Measurements from ENCODE around the gene ETFA.
A peak's percentile ranks its signal among the peaks of the same experiment; 100 is the strongest.

ETFA gene

DNA sequence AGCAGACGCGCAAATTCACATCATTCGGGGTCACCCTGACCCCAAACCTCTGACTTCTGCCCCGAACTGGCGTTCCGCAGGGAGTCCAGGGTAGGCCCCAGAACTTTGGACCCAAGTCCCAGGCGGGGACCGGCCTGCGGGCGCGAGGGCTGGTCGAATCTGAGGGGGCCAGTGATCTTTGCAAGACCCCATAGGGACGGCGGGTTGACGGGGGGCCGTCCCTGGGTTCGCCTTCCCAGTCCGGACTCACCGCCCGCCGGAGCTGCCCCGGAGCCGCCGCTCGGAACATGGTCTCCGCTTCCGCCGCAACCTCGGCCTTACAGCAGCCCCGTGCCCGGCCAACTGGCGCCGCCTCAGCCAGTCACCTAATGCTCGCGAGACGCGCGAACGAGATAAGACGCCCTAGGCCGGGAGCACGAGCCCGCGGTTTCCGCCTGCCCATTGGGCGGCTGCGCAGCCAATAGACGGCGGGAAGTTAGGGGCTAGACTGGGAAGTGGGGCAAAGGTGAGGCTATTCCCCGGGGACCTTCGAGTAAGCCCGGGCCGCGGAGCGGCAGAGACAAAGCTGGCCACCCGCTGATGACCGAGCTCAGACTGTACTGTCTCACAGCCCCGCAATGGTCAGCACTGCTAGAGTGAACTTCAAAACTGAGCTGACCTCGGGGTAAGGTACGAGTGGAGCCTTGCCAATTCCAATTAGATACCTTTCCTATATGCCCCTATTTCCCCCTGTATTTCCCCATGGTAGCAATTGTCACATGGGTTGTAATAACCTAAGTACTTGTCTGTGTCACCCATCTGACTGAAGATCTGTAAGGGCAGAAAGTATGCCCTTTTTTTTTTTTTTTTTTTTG lies at the start of gene ETFA:
Gene ETFA (minus strand): TSS at position 370 of the 854 bp plus-strand sequence. CDS start 81 bp downstream, at position 289.
- DNase-seq (ENCODE audit: low read depth): peak; percentile 98

- DNase-seq (ENCODE audit: low read depth): no peak
These were observed 49.1 kb upstream of the ETFA start for GRCh38 chr15:76360416-76360815.

DNA sequence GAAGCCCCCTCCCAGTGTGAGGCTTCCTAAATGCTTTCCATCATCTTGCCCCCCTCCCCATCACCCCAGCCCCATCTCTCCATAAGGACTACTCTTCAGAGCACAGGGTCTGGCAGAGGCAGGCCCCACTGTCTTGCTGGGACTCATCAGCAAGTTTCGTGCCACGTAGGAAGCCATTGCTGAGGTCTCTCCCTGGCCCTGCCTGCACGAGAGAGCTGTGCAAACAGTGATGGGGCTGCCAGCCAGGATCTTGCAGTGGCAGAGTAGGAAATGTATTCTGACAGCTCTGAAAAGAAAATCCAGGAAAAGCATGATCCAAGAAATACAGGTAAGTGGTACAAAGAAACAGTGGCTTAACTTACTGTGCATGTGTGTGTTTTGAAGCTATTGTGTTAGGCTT lies 47.9 kb upstream of the ETFA start:
- DNase-seq (ENCODE audit: low read depth): no peak

DNA sequence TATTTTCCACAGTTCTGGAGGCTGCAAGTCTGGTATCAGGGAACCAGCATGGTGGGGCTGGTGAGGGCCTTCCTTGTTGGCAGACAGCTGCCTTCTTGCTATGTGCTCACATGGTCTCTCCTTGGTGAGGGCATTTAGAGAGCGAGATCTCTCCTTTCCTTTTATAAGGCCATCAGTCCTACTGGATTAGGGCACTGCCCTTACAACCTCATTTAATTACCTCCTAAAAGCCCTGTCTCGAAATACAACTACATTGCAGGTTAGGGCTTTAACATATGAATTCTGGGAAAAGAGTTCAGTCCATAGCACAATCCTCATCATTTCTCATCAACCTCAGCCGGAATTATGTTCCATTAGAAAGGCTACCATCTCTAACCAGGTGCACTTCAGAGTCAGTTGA lies 47.2 kb upstream of the ETFA start:
- DNase-seq (ENCODE audit: low read depth): no peak

GRCh38 chr15:76354823-76355440 lies 43.7 kb upstream of the ETFA start:
- DNase-seq (ENCODE audit: low read depth): no peak

DNA sequence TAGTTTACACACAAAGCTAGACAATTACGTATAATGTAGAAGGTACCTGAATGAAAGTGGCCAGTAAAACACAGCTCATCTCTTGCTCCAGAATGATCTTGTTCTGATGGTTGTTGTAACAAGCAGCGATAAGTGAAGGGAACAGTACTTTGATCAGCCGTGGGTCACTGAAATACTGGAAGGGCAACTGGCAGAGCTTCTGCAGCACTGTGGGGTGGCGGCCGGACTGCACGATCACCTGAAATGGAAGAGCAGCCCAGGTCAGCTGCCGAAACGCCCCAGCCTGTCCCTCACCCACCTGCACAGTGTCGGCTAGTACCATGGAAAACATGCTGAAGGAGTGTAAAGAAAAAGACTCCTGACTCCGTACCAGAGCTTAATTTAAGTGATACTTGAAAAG lies 42.6 kb upstream of the ETFA start:
- DNase-seq (ENCODE audit: low read depth): no peak

DNA sequence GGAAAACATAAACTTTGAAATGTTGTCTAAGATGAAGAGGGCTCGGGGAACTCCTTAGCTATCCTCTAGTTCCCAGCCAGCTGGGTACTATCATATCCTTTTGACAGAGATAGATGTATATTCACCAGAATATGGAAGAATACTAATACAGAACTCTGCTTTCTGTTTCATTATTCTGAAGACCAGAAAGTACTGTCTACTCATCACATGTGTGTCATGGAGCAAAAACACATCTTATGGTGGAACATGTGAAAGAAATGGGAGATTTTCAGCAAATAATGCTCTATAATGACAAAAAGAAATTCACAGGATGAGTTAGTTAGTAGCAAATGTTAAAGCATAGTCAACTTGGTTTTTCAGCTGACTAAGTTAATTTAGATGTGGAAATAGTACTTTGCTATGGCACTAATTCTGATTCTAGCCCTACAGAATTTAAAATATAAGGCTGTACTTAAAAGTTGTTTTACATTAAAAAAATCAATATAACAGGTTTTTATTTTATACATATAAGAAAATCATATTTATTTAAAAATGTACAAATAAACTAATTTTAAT lies 41.8 kb upstream of the ETFA start:
- no peak for DNase-seq (ENCODE audit: low read depth)

DNA sequence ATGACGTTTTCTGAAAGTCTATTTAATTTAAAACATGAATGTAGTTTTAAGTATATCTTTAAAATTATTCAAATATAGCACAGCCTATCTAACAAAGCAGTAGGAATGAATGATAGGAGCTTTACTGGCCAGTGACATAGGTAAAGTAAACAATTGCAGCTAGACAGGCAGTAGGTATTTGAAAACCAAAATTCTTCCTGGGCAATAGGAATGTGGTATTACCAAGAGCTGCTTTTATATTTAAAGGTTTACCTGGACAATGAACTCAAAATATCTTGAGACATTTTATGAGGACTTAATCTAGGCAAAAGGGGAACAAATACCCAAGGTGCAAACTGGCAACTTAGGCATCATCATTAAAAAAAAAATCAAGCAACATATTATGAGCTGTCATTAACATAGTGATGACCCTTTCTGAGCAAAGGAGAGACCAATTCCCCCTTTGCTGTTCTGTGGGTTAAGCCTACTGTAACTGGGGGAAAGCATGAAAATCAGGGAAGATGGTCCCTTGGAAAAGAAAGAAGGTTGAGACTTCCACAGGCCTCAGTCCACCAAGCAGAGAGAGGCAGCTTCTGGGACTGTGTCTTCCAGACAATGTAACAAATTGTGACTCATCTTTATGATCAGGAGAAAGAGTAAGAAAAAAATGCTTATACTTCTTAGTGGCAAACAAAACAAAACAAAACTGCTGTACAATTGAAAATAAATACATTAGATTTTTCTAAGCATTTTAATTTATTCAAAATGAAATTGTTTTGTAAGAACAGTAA lies 38.2 kb upstream of the ETFA start:
- DNase-seq (ENCODE audit: low read depth): no peak

- DNase-seq (ENCODE audit: low read depth): no peak
These were observed 36.3 kb upstream of the ETFA start for GRCh38 chr15:76347482-76348055.

- no peak for DNase-seq (ENCODE audit: low read depth)
These were observed 35.6 kb upstream of the ETFA start for GRCh38 chr15:76346669-76347481.

DNA sequence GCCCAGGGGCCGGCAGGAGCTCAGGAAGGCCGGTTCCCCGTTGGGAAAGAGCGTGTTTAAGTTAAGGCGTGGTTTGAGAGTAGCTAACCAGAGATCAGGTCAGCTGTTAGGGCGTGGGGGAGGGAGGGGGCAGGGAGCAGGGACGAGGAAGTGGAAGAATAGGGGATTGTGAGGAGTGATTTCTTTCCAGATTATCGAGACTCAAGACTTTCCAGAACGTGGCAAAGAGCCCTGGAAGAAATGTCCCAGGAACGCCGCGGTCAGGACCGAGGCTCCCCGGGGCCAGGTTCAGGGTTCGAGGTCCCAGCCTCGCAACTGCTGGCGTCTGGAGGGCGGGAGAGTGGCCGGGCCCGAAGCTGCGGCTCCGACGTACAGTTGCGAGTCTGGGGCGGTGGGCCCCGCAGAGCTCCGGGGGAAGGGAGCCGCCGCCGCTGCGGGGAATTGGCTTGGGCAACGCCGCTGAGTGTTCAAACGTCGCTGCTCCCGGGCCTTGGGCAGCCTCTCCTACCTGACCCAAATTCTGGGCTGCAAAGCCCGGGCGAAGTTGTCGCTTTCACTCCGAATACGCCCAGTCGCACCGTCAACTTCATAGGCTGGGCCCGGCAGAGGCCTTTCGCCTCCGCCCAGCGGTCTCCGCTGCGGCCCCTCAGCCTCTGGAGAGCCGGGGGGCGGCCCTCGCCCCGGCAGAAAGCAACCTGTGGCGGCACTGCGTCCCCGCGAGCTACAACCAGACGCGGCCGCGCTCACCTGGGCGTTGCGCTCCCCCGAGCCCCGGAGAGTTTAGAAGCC lies 34.8 kb upstream of the ETFA start:
- DNase-seq (ENCODE audit: low read depth): no peak

GRCh38 chr15:76345583-76345879 lies 34.3 kb upstream of the ETFA start:
- no peak for DNase-seq (ENCODE audit: low read depth)

GRCh38 chr15:76344893-76345582 lies 33.8 kb upstream of the ETFA start:
- DNase-seq (ENCODE audit: low read depth): no peak

DNA sequence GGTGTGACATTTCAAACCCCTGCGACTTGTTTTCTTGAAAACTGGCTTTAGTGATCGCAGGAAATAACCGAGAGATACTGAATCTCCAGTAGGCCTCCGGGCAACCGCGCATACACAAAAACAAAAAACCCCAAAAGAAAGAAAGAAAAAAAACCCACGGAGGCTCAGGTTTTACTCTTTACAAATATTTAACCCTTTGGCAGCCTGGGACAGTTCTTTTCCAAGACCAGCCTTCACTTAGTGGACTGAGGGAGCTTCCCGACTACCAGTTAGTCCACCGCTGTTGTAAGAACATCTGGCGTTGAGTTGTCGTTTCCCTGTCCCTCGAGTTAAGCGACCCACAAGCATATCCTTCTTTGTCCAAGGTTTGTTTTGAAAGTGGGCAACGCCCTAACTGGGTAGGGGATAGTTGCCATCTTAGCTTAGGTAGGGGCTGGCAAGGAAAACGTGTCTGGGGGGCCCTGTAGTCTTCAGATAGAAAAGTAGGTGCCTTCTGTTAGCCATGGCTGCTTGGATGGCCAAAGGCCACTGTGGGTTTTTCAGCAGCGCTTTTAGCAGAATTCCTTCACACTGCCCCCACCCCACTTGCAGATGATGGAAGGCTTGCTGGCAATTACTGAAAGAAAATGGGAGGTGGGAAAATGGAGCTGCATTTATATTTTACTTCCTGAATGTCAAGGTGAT lies 32.2 kb upstream of the ETFA start:
- no peak for DNase-seq (ENCODE audit: low read depth)

DNA sequence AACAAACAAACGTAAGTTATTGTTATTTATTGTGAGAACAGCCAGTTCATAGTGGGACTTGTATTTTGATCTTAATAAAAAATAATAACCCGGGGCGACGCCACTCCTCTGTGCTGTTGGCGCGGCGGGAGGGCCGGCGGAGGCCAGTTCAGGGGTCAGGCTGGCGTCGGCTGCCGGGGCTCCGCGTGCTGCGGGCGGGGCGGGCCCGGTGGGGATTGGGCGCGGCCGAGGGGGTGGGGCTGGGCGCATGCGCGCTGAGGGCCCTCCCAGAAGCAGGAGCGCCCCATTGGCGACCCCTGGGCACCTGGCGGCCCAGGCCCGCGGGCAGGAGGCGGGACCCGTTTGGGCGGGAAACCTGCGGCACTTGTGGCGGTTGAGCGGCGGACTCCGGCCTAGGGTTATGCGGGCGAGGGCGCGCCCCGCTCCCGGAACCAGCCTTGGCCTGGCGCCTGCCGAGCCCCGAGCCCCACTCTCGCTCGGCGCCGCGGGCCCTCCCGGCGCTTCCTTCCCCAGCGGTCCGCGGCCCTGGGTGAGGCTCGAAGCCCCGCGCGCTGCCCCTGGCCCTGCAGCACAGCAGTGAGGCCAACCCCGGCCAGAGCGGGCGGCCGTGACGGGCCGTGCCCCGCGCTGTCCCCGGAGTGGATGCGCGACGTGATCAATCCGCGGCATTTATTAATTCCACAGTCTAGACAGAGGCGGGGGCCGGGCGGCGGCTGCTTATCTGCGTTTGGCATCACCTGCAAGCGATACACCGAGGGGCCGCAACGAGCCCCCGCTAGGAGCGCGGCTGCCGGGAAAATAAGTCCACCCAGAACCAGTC lies 31.3 kb upstream of the ETFA start:
- no peak for DNase-seq (ENCODE audit: low read depth)

DNA sequence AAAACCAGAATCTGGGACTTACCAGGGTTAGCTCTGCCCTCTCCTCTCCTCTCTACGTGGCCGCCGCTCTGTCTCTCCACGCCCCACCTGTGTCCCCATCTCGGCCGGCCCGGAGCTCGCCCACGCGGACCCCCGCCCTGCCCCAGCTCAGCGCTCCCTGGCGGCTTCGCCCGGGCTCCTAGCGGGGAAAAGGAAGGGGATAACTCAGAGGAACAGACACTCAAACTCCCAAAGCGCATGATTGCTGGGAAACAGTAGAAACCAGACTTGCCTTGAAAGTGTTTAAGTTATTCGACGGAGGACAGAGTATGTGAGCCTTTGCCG lies 30.8 kb upstream of the ETFA start:
- DNase-seq (ENCODE audit: low read depth): no peak

DNA sequence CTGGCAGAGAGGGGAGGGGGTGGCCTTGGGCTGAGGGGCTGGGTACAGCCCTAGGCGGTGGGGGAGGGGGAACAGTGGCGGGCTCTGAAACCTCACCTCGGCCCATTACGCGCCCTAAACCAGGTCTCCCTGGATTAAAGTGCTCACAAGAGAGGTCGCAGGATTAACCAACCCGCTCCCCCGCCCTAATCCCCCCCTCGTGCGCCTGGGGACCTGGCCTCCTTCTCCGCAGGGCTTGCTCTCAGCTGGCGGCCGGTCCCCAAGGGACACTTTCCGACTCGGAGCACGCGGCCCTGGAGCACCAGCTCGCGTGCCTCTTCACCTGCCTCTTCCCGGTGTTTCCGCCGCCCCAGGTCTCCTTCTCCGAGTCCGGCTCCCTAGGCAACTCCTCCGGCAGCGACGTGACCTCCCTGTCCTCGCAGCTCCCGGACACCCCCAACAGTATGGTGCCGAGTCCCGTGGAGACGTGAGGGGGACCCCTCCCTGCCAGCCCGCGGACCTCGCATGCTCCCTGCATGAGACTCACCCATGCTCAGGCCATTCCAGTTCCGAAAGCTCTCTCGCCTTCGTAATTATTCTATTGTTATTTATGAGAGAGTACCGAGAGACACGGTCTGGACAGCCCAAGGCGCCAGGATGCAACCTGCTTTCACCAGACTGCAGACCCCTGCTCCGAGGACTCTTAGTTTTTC lies 30.2 kb upstream of the ETFA start:
- no peak for DNase-seq (ENCODE audit: low read depth)

DNA sequence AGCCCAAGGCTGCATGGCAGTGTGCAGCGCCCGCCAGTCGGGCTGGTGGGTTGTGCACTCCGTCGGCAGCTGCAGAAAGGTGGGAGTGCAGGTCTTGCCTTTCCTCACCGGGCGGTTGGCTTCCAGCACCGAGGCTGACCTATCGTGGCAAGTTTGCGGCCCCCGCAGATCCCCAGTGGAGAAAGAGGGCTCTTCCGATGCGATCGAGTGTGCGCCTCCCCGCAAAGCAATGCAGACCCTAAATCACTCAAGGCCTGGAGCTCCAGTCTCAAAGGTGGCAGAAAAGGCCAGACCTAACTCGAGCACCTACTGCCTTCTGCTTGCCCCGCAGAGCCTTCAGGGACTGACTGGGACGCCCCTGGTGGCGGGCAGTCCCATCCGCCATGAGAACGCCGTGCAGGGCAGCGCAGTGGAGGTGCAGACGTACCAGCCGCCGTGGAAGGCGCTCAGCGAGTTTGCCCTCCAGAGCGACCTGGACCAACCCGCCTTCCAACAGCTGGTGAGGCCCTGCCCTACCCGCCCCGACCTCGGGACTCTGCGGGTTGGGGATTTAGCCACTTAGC lies 29.6 kb upstream of the ETFA start:
- DNase-seq (ENCODE audit: low read depth): no peak
